ENCODE results near the gene GFI1B.
A peak's percentile ranks its signal among the peaks of the same experiment; 100 is the strongest.
"Not testable (repeated sequence)": the region's sequence is repeated elsewhere in the genome, so short reads cannot be mapped to it uniquely, and the experiment has no call there.

GFI1B gene

DNA sequence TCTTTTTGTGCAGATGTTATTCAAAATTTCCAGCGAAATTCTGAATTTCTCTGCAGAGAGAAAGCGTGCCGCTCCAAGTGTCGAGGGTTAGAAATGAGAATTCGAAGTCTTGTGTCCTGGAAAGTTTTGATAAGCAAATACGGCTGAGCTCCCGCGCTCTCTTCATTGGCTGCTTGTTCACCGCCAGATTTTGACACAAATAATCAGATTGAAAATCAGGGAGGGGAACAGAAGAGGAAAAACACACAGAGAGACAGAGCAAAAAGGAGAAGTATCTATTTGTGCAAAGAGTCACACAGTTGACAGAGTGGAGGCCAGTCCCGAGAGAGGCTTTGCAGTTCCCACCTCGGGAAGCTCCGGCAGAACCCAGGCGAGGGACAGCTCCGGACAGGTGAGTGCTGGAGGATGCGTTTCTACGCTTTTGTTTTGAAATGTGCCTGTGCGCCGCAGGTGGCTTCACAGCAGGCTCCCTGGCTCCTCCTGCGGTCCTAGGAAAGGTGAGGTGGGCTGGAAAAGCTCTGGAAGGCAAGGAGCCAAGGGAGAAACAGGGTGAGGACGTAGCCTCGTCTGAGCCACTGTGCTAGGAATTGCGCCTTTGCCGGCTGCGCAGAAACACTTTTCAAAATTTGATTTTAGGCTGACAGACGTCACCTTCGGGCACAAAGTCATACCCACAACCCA lies at the start of gene GFI1B:
GFI1B (plus strand) TSS at position 244 of the 681 bp plus-strand sequence. CDS start 7,985 bp downstream, outside the sequence.
- no peak for DNase-seq

GRCh38 chr9:132931178-132931735 lies 47.2 kb upstream of the GFI1B start:
- no peak for DNase-seq

DNA sequence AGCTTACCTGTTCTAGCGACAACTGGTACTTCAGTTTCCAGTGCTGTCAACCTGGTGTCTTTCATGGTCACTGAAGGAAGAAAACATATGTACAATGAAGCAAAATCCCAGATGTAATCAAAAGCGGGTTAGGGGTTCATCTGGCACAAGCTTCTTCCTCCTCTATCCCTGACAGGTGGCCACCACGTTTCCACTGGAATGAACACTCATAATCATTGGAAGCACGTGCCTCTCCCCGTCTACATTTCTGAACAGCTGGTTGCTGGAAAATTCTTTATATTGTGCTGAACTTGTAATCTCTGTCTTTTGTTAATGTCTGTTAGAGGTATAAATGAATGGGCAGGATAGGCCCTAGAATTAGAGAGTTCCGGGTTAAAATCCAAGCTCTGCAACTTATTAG lies 43.5 kb upstream of the GFI1B start:
- no peak for DNase-seq

GRCh38 chr9:132937463-132937901 lies 41.0 kb upstream of the GFI1B start:
- no peak for DNase-seq

DNA sequence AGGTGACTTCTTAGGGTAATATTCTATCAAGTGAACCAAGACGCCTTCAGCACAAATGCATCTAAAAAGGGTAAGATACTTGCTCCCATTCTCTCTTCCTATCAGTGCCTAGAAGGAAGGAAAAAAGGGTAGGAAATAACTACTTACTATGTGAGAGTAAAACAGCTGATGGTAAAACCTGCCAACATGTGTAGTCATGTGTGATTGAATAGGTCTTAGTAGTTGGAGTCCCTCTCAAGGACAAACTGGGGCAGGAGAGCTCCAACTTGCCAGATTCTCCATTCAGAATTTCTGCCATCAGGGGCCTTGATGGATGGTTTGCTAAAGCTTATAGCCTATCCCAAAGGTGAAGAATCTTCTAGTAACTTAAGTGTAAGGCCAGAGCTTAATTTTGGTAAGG lies 39.3 kb upstream of the GFI1B start:
- no peak for DNase-seq

- no peak for DNase-seq
Observed at GRCh38 chr9:132942541-132943182, 35.8 kb upstream of the GFI1B start.

GRCh38 chr9:132943651-132944293 lies 34.7 kb upstream of the GFI1B start:
- no peak for DNase-seq

DNA sequence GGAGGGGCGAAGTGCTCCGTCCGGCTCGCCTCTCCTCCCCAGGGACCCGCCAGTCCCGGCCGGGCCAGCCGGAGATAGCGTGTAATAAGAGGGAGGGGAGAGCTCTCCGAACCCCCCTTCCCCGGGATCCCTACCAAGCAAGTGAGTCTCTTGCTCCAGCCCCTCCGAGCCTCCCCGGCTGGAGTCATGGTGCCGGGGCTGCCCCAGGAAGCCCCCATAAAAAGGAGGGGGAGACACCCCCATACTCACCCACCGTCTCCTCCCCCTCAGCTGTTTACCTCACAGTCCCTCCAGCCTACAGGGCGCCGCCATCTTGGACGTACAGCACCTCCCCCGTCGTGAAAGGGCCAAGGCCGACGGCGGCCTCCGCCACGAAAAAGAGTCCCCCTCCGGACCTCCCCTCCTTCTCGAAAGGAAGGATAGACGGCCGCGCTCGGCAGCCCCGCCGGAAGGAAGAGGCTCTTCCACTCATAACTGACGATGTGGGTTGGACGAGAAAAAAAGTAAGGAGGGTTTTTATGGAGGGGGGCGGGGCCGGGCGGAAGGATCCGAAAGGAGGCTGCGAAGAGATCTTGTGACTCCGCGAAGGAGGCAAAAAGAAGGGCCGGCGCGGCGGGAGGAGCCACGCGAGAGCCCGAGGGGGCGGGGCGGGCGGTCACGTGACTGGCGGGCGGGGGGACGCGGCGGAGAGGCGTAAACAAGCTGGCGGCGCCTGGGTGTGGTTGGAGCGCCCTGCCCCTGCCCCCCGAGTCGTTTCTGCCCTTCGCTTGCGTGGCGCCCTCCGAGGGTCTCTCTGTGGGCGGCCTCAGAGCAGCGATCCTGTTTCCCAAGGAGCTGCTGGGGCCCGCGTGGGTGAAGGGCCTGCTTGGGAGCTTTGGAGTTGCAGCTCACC lies 34.0 kb upstream of the GFI1B start, which contains the start of gene TSC1:
TSC1 (minus strand) TSS at position 323 of the 892 bp plus-strand sequence. CDS start 15,744 bp downstream, outside the sequence.
- peak; percentile 98 for DNase-seq

GRCh38 chr9:132945186-132946130 lies 33.0 kb upstream of the GFI1B start:
- DNase-seq: no peak

DNA sequence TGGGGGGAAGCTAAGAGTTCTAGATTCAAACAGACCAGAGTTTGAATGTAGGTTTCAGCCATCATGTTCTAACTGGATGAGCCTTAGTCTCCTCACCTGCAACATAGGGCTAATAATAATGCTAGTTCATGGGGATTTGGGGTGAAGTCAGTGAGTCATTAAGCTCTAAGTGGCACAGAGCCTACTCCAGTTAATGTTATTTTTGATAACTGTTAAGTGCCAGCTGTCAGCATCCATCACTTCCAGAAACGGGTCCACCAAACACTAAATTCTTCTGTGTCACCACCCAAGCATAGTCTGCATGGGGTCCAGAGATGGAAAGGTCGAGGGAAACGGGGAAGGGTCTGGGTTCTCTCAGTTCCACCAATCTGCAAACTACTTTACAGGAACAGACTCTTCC lies 32.3 kb upstream of the GFI1B start:
- DNase-seq: no peak

DNA sequence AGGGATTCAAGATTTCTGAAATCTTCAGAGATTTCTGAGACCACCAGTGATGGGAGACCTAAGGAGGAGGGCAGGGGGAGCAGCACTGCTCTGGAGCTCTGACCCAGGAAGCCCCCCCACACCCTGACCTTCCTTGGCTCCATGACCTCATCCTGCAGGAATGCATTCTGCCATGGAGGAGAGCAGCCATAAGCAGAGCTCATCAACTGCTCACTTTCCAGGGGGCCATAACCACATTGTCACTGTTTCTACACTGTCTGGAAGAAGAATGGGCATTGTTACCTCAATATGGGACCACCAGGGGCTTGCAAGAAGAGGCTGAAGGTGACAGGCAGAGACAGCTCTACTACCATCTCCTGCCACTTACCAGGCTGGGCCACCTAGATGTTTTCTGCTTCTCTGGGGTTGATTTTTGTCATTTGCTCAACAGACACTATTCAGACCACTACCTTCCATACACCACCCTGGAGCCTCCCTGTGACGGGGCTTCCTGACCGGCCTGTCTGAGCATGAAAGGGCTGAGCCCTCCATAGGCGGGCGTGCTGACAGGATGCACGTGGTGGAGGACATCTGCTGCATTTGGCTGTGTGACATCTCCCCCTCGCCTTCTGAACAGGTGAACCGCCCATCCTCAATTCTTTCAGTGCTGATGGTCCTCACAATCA lies 31.7 kb upstream of the GFI1B start:
- no peak for DNase-seq

DNA sequence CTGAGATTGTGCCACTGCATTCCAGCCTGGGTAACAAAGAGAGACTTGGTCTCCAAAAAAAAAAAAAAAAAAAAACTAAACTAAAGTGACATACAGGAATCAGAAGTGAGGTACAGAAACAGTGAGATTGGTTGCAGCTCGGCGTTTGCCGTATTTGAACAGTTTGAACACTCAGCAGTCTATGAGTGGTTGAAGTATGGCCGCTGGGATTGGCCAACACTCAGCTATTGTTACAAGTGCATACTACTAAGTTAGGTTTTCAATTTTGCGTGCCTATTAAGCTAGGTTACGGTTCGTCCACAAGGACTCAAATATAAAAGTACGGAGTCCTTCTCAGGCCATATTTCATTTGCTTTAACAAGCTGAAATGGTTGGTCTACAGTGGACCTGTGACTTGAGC lies 30.7 kb upstream of the GFI1B start:
- no peak for DNase-seq

DNA sequence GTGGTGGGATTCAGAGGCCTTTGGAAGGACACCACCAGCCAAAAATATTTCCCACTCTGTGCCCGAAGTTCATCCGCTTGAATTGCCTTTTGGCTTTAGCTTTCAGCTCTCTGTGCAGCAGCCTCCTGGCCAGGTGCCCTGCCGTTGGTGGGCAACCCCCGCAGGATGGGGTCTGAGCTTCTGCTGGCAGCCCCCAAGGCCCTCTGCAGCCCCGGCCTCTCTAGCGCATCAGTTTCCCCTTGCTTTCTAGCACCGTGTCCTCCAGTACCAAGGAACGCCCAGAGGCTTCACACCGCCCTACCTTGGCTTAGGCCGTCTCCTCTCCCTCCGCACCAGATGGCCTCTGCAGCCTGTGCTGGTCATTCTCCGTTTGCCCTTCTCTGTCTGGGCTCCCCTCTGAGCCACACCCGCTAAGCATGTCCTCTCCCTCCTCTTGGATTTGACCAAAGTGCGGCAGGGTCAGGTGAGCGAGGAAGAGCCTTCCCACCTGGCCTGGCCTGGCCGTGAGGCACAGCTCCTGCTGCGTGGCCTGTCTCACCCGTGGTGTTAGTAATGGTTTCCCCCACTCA lies 29.9 kb upstream of the GFI1B start:
- DNase-seq: no peak

DNA sequence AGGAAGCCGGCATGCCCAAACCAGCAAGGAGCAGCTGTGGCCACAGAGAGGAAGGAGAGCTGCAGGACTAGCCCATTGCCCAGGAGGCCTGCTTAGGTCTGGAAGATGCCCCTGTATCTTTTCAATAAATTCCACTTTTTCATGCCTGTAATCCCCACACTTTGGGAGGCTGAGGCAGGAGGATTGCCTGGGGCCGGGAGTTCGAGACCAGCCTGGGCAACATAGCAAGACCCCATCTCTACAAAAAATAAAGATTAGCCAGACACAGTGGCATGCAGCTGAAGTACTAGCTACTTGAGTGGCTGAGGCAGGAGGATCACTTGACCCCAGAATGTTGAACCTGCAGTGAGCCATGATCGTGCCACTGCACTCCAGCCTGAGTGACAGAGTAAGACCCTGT lies 28.8 kb upstream of the GFI1B start:
- DNase-seq: no peak

- DNase-seq: no peak
Observed at GRCh38 chr9:132955123-132955522, 23.4 kb upstream of the GFI1B start.

- DNase-seq: no peak
Observed at GRCh38 chr9:132955768-132956167, 22.7 kb upstream of the GFI1B start.

DNA sequence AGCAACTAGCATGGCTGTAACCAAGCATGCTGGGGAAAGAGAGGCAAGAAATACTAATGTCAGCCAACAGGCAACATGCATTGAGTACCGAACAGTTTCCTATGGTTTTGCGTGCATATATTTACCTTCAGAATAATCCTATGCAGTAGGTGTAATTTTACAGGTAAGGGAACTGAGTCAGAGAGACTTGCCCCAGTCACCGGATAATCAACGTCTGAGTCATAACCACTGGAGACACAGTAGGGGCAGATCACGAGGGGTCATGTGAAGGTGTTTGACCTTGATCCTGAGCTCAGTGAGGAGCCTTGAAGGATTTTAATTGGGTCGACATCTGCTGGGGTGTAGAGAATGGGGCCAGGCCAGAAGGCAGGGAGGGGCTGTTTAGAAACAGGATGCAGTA lies 20.7 kb upstream of the GFI1B start:
- no peak for DNase-seq

DNA sequence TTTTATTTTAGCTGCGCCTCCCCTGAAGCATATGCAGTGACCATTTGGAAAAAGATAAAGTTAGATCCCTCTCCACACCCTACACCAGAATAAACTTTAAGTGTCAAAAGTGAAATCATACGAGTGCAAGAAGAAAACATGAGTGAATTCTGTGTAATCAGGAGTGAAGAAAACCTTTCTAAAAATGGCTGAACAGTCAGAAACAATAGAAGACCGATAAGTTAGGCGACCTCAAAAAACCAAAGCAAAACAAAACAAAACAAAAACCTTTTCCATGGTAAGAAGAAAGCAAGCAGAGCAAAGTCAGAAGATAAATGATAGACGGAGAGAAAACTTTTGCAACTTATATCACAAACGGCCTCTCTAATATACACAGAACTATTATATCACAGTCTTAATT lies 17.5 kb upstream of the GFI1B start:
- DNase-seq: no peak

- DNase-seq: no peak
Observed at GRCh38 chr9:132965478-132965877, 13.0 kb upstream of the GFI1B start.

- not testable (repeated sequence) for DNase-seq
Observed at GRCh38 chr9:132967908-132968307, 10.6 kb upstream of the GFI1B start.

DNA sequence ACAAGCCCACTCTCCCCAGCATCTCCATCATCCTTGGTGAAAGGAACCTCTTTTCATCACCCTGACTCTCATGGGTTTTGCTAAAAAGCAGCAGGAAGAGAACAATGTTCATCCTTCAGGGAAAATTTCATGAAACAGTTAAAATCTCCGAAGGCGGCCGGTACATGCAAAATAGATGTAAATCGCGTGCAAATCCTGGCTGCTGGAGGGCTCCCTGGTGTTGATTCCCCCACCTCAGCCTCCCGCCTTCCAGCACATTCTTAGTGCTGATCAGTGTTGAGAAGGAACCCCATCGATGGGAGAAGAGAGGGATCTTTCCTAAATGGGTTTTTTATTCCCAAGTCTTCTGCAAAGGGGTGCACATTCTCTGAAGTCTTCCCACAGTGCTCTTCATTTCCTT lies 8.7 kb upstream of the GFI1B start:
- no peak for DNase-seq
